ENCODE data around the gene EIF3B.
"Not testable (repeated sequence)": the region's sequence is repeated elsewhere in the genome, so short reads cannot be mapped to it uniquely, and the experiment has no call there.

EIF3B gene

DNA sequence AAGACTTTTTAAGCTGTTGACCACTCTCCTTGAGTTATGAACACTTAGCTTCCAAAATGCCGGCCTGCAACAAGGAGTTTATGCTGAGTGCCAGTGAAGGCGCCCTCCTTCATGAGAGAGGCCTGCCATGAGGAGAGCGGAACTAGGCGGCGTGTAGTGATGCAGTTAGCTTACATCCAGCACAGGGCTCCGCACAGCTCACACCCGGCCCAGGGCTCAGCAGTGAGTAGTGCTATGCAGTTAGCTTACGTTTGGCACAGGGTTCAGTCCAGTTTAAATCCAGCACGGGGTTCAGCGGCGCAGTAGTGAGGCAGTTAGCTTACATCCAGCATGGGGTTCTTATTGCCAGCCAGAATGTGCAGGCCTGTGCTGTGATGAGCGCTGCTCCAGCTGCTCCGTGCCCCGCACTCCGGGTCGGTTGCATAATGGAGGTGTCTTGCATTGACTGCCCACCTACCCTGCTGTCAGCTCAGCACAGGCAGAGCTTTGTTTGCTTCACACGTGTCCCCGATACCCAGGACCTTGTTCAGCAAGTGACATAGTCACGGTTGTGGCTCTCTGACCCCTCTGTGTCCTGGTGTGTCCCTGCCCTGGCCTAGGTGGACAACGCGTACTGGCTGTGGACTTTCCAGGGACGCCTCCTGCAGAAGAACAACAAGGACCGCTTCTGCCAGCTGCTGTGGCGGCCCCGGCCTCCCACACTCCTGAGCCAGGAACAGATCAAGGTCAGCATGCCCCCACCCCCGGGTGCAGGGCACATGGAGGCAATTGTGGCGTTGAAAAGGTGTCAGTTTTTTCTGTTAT lies 21.9 kb downstream of the EIF3B start:
- 97% methylated on average over 27 of the region's 27 CpGs for WGBS, 2 experiments
- Histone ChIP-seq H3K4me3 (ENCODE audit: insufficient read depth, low read depth, low read length) (no peak overlapping the region), H3K36me3 (ENCODE audit: control insufficient read depth, insufficient read depth, low read length) (peaks cover 67% of the 10 kb centered on the region), H3K4me1 (ENCODE audit: control insufficient read depth, insufficient read depth, low read length) (no peaks in the 10 kb centered on the region), H3K27ac (ENCODE audit: insufficient read depth, low read depth, low read length, poor library complexity, severe bottlenecking) (no peak overlapping the region), H3K9me3 (ENCODE audit: control insufficient read depth, low read length) (no peaks in the 10 kb centered on the region), H3K27me3 (ENCODE audit: control insufficient read depth, insufficient read depth, low read length, poor library complexity, severe bottlenecking) (no peaks in the 10 kb centered on the region)

DNA sequence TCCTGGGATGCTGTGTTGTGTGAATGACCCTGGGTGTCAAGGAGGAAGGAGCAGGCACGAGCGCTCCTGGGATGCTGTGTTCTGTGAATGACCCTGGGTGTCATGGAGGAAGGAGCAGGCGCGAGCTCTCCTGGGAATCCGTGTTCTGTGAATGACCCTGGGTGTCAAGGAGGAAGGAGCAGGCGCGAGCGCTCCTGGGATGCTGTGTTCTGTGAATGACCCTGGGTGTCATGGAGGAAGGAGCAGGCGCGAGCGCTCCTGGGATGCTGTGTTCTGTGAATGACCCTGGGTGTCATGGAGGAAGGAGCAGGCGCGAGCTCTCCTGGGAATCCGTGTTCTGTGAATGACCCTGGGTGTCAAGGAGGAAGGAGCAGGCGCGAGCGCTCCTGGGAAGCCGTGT lies 22.9 kb downstream of the EIF3B start:
- 86 to 88% methylated on average over 14 to 16 of the region's 18 CpGs for WGBS, 2 experiments
- H3K4me3 ChIP-seq (ENCODE audit: insufficient read depth, low read depth, low read length); H3K9me3 ChIP-seq (ENCODE audit: control insufficient read depth, low read length); H3K27me3 ChIP-seq (ENCODE audit: control insufficient read depth, insufficient read depth, low read length, poor library complexity, severe bottlenecking); H3K4me1 ChIP-seq (ENCODE audit: control insufficient read depth, insufficient read depth, low read length); H3K27ac ChIP-seq (ENCODE audit: insufficient read depth, low read depth, low read length, poor library complexity, severe bottlenecking): not testable (repeated sequence)
- peaks cover 57% of the 10 kb centered on the region for H3K36me3 ChIP-seq (ENCODE audit: control insufficient read depth, insufficient read depth, low read length)

DNA sequence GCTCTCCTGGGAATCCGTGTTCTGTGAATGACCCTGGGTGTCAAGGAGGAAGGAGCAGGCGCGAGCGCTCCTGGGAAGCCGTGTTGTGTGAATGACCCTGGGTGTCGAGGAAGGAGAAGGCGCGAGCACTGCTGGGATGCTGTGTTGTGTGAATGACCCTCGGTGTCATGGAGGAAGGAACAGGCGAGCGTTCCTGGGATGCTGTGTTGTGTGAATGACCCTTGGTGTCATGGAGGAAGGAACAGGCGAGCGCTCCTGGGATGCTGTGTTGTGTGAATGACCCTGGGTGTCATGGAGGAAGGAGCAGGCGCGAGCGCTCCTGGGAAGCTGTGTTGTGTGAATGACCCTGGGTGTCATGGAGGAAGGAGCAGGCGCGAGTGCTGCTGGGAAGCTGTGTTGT lies 23.5 kb downstream of the EIF3B start:
- not testable (repeated sequence) for H3K27me3 ChIP-seq (ENCODE audit: control insufficient read depth, insufficient read depth, low read length, poor library complexity, severe bottlenecking); H3K9me3 ChIP-seq (ENCODE audit: control insufficient read depth, low read length); H3K27ac ChIP-seq (ENCODE audit: insufficient read depth, low read depth, low read length, poor library complexity, severe bottlenecking); H3K4me3 ChIP-seq (ENCODE audit: insufficient read depth, low read depth, low read length); H3K4me1 ChIP-seq (ENCODE audit: control insufficient read depth, insufficient read depth, low read length)
- H3K36me3 ChIP-seq (ENCODE audit: control insufficient read depth, insufficient read depth, low read length): peaks cover 54% of the 10 kb centered on the region
- 96 to 97% methylated on average over 15 to 17 of the region's 18 CpGs for WGBS, 2 experiments

DNA sequence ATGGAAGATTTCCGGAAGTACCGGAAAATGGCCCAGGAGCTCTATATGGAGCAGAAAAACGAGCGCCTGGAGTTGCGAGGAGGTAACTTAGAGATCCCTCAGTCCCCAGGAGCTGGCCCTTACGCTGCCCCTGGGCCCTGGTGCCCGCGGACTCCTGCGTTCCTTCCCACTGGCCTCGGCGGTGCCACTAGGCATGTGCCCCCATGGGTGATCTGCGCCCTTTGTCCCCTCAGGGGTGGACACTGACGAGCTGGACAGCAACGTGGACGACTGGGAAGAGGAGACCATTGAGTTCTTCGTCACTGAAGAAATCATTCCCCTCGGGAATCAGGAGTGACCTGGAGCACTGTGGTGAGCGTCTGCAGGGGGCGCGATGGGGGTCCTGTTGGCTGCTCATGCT lies 24.5 kb downstream of the EIF3B start:
- WGBS, 2 experiments: 95 to 96% methylated on average over 20 of the region's 20 CpGs

DNA sequence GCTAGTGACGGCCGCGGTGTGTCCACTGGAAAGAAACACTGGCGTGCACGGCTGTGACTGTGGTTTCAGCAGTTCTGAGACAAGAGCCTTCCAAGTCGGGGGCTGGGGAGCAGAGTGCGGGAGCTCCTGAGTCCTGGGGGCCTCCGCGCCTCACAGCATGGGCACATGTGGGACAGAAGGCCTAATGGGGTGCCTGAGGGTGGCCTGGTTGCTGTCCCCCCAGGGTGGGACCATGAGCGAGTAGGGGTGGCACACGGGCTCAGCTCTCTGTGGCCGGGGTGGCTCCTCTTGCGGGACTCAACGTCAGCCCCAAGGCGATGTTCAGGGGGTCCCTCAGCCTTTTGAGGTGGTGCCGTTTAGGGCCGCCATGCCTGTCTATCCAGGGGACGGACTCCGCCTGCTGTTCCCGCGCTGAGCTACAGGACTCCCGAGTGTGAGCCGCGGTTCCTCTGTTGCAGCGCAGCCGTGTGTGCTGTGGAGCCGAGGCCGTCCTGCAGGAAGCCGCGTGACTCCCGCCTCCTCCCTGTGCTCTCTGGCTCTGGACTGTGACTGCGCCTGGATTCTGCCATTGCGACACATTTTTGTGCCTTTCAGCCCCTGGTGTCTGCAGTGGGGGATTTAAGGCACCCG lies 25.3 kb downstream of the EIF3B start:
- Histone ChIP-seq H3K9me3 (ENCODE audit: control insufficient read depth, low read length) (no peaks in the 10 kb centered on the region), H3K36me3 (ENCODE audit: control insufficient read depth, insufficient read depth, low read length) (peaks cover 40% of the 10 kb centered on the region), H3K4me3 (ENCODE audit: insufficient read depth, low read depth, low read length) (no peak overlapping the region), H3K4me1 (ENCODE audit: control insufficient read depth, insufficient read depth, low read length) (no peaks in the 10 kb centered on the region), H3K27ac (ENCODE audit: insufficient read depth, low read depth, low read length, poor library complexity, severe bottlenecking) (no peak overlapping the region), H3K27me3 (ENCODE audit: control insufficient read depth, insufficient read depth, low read length, poor library complexity, severe bottlenecking) (no peaks in the 10 kb centered on the region)
- WGBS, 2 experiments: 95 to 96% methylated on average over 34 of the region's 34 CpGs

More for the DNA sequence above, 24.5 kb downstream of the EIF3B start:
- no peaks in the 10 kb centered on the region for H3K9me3 ChIP-seq (ENCODE audit: control insufficient read depth, low read length)
- H3K4me1 ChIP-seq (ENCODE audit: control insufficient read depth, insufficient read depth, low read length): no peaks in the 10 kb centered on the region
- H3K27me3 ChIP-seq (ENCODE audit: control insufficient read depth, insufficient read depth, low read length, poor library complexity, severe bottlenecking): no peaks in the 10 kb centered on the region
- H3K36me3 ChIP-seq (ENCODE audit: control insufficient read depth, insufficient read depth, low read length): peaks cover 47% of the 10 kb centered on the region
- no peak overlapping the region for H3K27ac ChIP-seq (ENCODE audit: insufficient read depth, low read depth, low read length, poor library complexity, severe bottlenecking)
- no peak overlapping the region for H3K4me3 ChIP-seq (ENCODE audit: insufficient read depth, low read depth, low read length)

DNA sequence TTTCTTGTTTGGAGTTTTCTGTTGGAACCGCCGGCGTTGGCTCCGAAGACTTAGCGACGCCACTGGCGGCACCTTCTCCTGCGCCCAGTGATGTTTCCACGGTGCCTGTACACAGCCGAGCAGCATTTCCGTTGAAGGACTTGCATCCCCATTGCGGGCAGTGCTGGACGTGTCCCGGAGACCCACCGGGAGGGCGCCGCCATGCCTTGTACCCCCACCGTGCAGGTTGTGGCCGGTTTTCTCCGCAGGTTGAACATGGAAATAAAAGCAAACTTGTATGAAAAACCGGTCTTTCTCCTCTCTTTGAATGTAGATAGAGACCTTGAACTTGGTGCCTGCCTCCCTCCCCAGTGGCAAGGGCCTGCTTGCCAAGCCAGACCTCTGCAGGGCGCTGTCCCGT lies 25.8 kb downstream of the EIF3B start:
- no peaks in the 10 kb centered on the region for H3K9me3 ChIP-seq (ENCODE audit: control insufficient read depth, low read length)
- peaks cover 35% of the 10 kb centered on the region for H3K36me3 ChIP-seq (ENCODE audit: control insufficient read depth, insufficient read depth, low read length)
- no peaks in the 10 kb centered on the region for H3K4me1 ChIP-seq (ENCODE audit: control insufficient read depth, insufficient read depth, low read length)
- no peak overlapping the region for H3K4me3 ChIP-seq (ENCODE audit: insufficient read depth, low read depth, low read length)
- WGBS, 2 experiments: 95 to 96% methylated on average over 23 of the region's 23 CpGs
- no peak overlapping the region for H3K27ac ChIP-seq (ENCODE audit: insufficient read depth, low read depth, low read length, poor library complexity, severe bottlenecking)
- no peaks in the 10 kb centered on the region for H3K27me3 ChIP-seq (ENCODE audit: control insufficient read depth, insufficient read depth, low read length, poor library complexity, severe bottlenecking)

DNA sequence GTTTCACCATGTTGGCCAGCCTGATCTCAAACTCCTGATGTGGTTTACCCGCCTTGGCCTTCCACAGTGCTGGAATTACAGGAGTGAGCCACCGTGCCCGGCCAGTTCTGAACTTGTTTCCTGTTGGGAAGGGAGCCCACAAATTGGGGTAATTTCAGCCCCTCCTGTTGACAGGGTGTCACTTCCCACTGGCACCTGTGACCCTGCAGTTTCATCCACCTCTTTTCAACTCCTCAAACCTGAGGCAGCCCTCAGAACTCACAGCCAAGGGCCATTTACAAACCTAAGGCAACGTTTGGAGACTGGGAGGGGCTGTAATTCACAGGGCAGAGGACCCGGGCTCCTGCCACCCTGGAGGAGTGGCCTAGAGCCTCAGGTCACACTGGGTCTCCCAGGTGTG lies 26.6 kb downstream of the EIF3B start:
- Histone ChIP-seq H3K27me3 (ENCODE audit: control insufficient read depth, insufficient read depth, low read length, poor library complexity, severe bottlenecking) (no peaks in the 10 kb centered on the region), H3K27ac (ENCODE audit: insufficient read depth, low read depth, low read length, poor library complexity, severe bottlenecking) (no peak overlapping the region), H3K36me3 (ENCODE audit: control insufficient read depth, insufficient read depth, low read length) (peaks cover 27% of the 10 kb centered on the region), H3K4me3 (ENCODE audit: insufficient read depth, low read depth, low read length) (no peak overlapping the region), H3K9me3 (ENCODE audit: control insufficient read depth, low read length) (no peaks in the 10 kb centered on the region), H3K4me1 (ENCODE audit: control insufficient read depth, insufficient read depth, low read length) (no peaks in the 10 kb centered on the region)
- WGBS, 2 experiments: 85 to 89% methylated on average over 5 of the region's 5 CpGs

DNA sequence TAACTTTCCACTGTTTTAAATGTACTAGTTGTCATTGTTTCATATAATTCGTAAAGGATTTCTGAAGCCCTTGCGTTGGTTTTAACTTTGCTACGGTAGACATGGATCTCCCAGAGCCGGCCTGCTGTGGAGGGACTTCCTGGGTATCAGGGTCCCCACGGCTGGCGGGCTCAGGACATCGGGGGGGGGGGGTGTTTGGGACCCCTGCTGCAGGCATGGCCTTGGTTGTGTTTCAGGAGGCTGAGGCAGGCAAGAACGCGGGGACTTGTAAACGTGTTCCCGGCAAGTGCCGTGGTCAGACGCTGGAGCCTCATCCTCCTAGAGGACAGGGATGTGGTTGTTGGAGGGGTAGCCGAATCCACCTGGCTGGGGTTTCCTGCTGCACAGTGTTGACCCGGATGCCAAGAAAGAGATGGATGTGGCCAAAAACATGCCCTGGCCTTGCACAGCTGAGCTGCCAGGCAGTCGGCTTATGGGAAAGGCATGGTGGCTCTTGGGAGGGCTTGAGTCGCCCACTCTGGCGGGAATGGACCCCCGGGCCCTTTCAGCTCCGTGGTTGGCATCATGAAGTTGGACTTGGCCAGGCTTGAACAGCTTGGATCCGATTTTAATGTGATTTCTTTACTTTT lies 27.4 kb downstream of the EIF3B start:
- Histone ChIP-seq H3K36me3 (ENCODE audit: control insufficient read depth, insufficient read depth, low read length) (peaks cover 19% of the 10 kb centered on the region), H3K4me1 (ENCODE audit: control insufficient read depth, insufficient read depth, low read length) (no peaks in the 10 kb centered on the region), H3K27ac (ENCODE audit: insufficient read depth, low read depth, low read length, poor library complexity, severe bottlenecking) (no peak overlapping the region), H3K9me3 (ENCODE audit: control insufficient read depth, low read length) (no peaks in the 10 kb centered on the region), H3K27me3 (ENCODE audit: control insufficient read depth, insufficient read depth, low read length, poor library complexity, severe bottlenecking) (no peaks in the 10 kb centered on the region), H3K4me3 (ENCODE audit: insufficient read depth, low read depth, low read length) (no peak overlapping the region)
- WGBS, 2 experiments: 95 to 96% methylated on average over 21 of the region's 21 CpGs

DNA sequence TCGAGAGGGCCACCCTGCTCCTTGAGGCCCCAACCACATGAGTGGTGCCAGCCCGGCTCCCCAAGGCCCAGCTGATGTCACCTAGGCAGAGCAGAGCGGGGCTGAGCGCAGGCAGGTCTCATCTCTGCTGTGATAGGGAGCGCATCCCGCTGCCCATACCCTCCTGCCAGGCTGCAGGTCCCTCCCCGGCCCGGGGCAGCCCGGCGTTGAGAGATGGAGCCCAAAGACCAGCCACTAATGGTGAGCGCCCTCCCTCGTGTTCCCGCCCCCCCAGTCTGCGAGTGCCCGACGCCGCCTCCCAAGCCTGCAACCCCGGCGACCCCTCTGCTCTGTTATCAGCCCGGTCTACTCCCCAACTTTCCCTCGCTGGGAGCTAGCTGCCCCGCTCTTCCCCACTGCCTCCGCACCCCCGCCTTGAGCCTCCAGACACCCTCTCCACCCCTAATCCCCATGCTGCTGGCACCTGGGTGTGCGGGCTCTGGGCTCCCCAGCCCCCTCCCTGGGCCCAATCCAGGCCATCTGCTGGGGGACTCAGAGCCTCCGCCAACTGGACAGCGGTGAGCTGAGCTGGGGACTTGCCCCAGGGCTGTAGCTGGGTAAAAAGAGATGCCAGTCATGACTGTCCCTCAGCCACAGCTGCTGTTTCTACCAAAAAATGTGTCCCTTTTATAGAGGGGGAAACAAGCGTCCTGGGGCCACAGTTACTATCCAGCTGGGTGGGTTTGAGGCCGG lies 29.1 kb downstream of the EIF3B start:
- no peaks in the 10 kb centered on the region for H3K27me3 ChIP-seq (ENCODE audit: control insufficient read depth, insufficient read depth, low read length, poor library complexity, severe bottlenecking)
- H3K4me3 ChIP-seq (ENCODE audit: insufficient read depth, low read depth, low read length): no peak overlapping the region
- H3K9me3 ChIP-seq (ENCODE audit: control insufficient read depth, low read length): no peaks in the 10 kb centered on the region
- H3K4me1 ChIP-seq (ENCODE audit: control insufficient read depth, insufficient read depth, low read length): no peaks in the 10 kb centered on the region
- H3K36me3 ChIP-seq (ENCODE audit: control insufficient read depth, insufficient read depth, low read length): peaks cover 16% of the 10 kb centered on the region
- 89 to 91% methylated on average over 29 of the region's 29 CpGs for WGBS, 2 experiments
- H3K27ac ChIP-seq (ENCODE audit: insufficient read depth, low read depth, low read length, poor library complexity, severe bottlenecking): no peak overlapping the region
